Neuronal stem cell (in vitro differentiated cells): Measurements from ENCODE around the gene ARHGAP32.

Experiments used
- DNase-seq: peaks from one replicate; pipeline ENCODE4 v3.0.0-alpha.2; 2013; ENCODE audit warnings: low spot score
- H2AFZ ChIP-seq: one replicate; pipeline ENCODE4 v1.6.1; 2013; ENCODE audit warnings: mild to moderate bottlenecking, low read length, inconsistent platforms
- H2AK5ac ChIP-seq: 2 replicates; pipeline ENCODE4 v1.6.1; 2013; ENCODE audit warnings: low read depth, mild to moderate bottlenecking, inconsistent platforms, low read length, moderate library complexity, mixed read lengths
- H2BK120ac ChIP-seq: 2 replicates; pipeline ENCODE4 v1.6.1; 2013; ENCODE audit warnings: low read depth, mild to moderate bottlenecking, inconsistent platforms, low read length, moderate library complexity, mixed read lengths
- H2BK12ac ChIP-seq: one replicate; pipeline ENCODE4 v1.6.1; 2013; ENCODE audit warnings: low read length, inconsistent platforms
- H2BK15ac ChIP-seq: 2 replicates; pipeline ENCODE4 v1.6.1; 2013; ENCODE audit warnings: mild to moderate bottlenecking, low read length, inconsistent platforms, mixed read lengths
- H2BK5ac ChIP-seq: one replicate; pipeline ENCODE4 v1.6.1; 2013; ENCODE audit warnings: inconsistent platforms, mild to moderate bottlenecking, low read length, moderate library complexity
- H3K14ac ChIP-seq: one replicate; pipeline ENCODE4 v1.6.1; 2013; ENCODE audit warnings: low read length, inconsistent platforms
- H3K18ac ChIP-seq: 2 replicates; pipeline ENCODE4 v1.6.1; 2013; ENCODE audit warnings: low read length, inconsistent platforms
- H3K23ac ChIP-seq: 2 replicates; pipeline ENCODE4 v1.6.1; 2013; ENCODE audit warnings: low read depth, mild to moderate bottlenecking, mixed read lengths, low read length, inconsistent platforms; ENCODE audit not compliant: poor library complexity
- H3K27ac ChIP-seq: replicated peaks from 3 replicates; pipeline ENCODE4 v1.5.1; 2013; ENCODE audit warnings: low read length, inconsistent platforms
- H3K27me3 ChIP-seq, 3 experiments: 2 replicates each; pipeline ENCODE4 v1.6.1; 2013; ENCODE audit warnings: low read length in 3 of 3, mild to moderate bottlenecking in 2 of 3, inconsistent platforms in 1 of 3, low read depth in 1 of 3, mixed read lengths in 1 of 3, moderate library complexity in 1 of 3; ENCODE audit not compliant: control insufficient read depth in 3 of 3, insufficient read depth in 3 of 3
- H3K36me3 ChIP-seq, 2 donors: replicated peaks in 1 of 2; 2 replicates each; pipeline ENCODE4 v1.6.1; 2013; ENCODE audit warnings: low read length in 2 of 2; ENCODE audit not compliant: control insufficient read depth in 2 of 2, insufficient read depth in 2 of 2
- H3K4ac ChIP-seq: 2 replicates; pipeline ENCODE4 v1.6.1; 2013; ENCODE audit warnings: inconsistent platforms, mild to moderate bottlenecking, low read length, moderate library complexity
- H3K4me1 ChIP-seq, 2 donors: 1 replicate in 1 of 2; 2 replicates in 1 of 2; pipeline ENCODE4 v1.6.1; 2013; ENCODE audit warnings: low read length in 2 of 2, low read depth in 1 of 2; ENCODE audit not compliant: control insufficient read depth in 2 of 2, insufficient read depth in 1 of 2
- H3K4me2 ChIP-seq: one replicate; pipeline ENCODE4 v1.6.1; 2013; ENCODE audit warnings: mild to moderate bottlenecking, low read length, inconsistent platforms; ENCODE audit not compliant: insufficient read depth, poor library complexity, severe bottlenecking
- H3K4me3 ChIP-seq, 2 donors: 2 replicates each; pipeline ENCODE4 v1.5.1; 2013; ENCODE audit warnings: low read length in 2 of 2, mild to moderate bottlenecking in 2 of 2, inconsistent platforms in 1 of 2, moderate library complexity in 1 of 2
- H3K79me1 ChIP-seq: one replicate; pipeline ENCODE4 v1.6.1; 2013; ENCODE audit warnings: low read depth, mild to moderate bottlenecking, inconsistent platforms, low read length, moderate library complexity
- H3K9ac ChIP-seq: one replicate; pipeline ENCODE4 v1.6.1; 2013; ENCODE audit warnings: mild to moderate bottlenecking, low read depth, low read length, inconsistent platforms; ENCODE audit not compliant: poor library complexity
- H3K9me3 ChIP-seq, 2 donors: replicated peaks in 1 of 2; 2 replicates each; pipeline versions ENCODE3 to v1.6.1; 2013; ENCODE audit warnings: low read length in 2 of 2, mild to moderate bottlenecking in 2 of 2, inconsistent platforms in 1 of 2, low read depth in 1 of 2, mixed read lengths in 1 of 2, moderate library complexity in 1 of 2; ENCODE audit not compliant: control insufficient read depth in 2 of 2, insufficient read depth in 1 of 2
- H4K8ac ChIP-seq: one replicate; pipeline ENCODE4 v1.6.1; 2013; ENCODE audit warnings: low read depth, mild to moderate bottlenecking, inconsistent platforms, low read length, moderate library complexity
- H4K91ac ChIP-seq: one replicate; pipeline ENCODE4 v1.6.1; 2013; ENCODE audit warnings: low read length, low read depth, mild to moderate bottlenecking, inconsistent platforms; ENCODE audit not compliant: poor library complexity
- WGBS, 2 donors: extraction: QIAGEN DNeasy Blood & Tissue Kit; methylation state at CpG; one replicate each; pipeline ENCODE4 v1.1.7; 2013; ENCODE audit warnings: missing lambda C conversion rate in 2 of 2, mixed read lengths in 1 of 2; ENCODE audit not compliant: insufficient read length in 2 of 2, insufficient replicate concordance in 1 of 2; ENCODE audit errors: extremely low coverage in 2 of 2; 5-methylcytosine and 5-hydroxymethylcytosine counted together

Gene ARHGAP32

GRCh38 chr11:128926000-128926399 lies 266.1 kb downstream of the ARHGAP32 start:
- no peak overlapping the region for H3K4me2 ChIP-seq
- no CpG with 5 or more reads among the region's 3 CpGs for WGBS, 2 donors
- peaks cover 2 to 53% (median 25%) of the 10 kb centered on the region in 3 experiments for H3K27me3 ChIP-seq
- no peak overlapping the region for H2BK12ac ChIP-seq
- no peaks in the 10 kb centered on the region for H3K36me3 ChIP-seq
- no peak overlapping the region for H3K23ac ChIP-seq
- H2BK15ac ChIP-seq, result no peak overlapping the region
- peaks cover 1% of the 10 kb centered on the region for H3K79me1 ChIP-seq
- H3K4me3 ChIP-seq, result no peak overlapping the region
- H3K9ac ChIP-seq, result no peak overlapping the region
- no peak overlapping the region for H3K14ac ChIP-seq
- H3K4me1 ChIP-seq, result peaks cover 13 to 21% of the 10 kb centered on the region in 2 donors
- no peak overlapping the region for H3K4ac ChIP-seq
- H2AFZ ChIP-seq, result no peak overlapping the region
- H4K91ac ChIP-seq, result no peak overlapping the region
- no peak overlapping the region for H2BK120ac ChIP-seq
- H2AK5ac ChIP-seq, result no peak overlapping the region
- H4K8ac ChIP-seq, result no peak overlapping the region
- peaks cover 0 to 2% of the 10 kb centered on the region in 2 donors for H3K9me3 ChIP-seq
- no peak overlapping the region for H3K27ac ChIP-seq
- H2BK5ac ChIP-seq, result no peak overlapping the region
- H3K18ac ChIP-seq, result no peak overlapping the region
- DNase-seq, result no peak

DNA sequence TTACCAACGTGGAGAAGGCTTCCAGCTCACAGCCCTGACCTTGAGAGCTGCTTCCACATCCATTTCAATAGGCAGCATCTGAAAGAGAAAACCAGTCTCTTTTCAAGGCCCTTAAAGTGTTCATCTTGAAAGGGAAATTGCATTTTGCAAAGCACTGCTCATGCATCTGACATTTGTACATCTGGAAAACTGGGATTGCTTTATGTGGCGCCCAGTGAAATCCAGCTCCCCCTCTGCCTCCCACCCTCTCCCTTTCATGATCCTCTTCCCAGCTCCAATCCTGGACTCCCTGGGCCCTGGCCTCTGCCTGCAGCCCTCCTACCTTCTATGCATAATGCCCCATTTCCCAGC lies 266.9 kb downstream of the ARHGAP32 start:
- H2BK120ac ChIP-seq, result no peak overlapping the region
- no peak overlapping the region for H3K23ac ChIP-seq
- no peak overlapping the region for H2AFZ ChIP-seq
- DNase-seq, result no peak
- H3K27me3 ChIP-seq, result peaks cover 2 to 61% (median 25%) of the 10 kb centered on the region in 3 experiments
- H2AK5ac ChIP-seq, result no peak overlapping the region
- no peak overlapping the region for H2BK5ac ChIP-seq
- peaks cover 0 to 2% of the 10 kb centered on the region in 2 donors for H3K9me3 ChIP-seq
- H3K14ac ChIP-seq, result no peak overlapping the region
- H3K4me2 ChIP-seq, result no peak overlapping the region
- peaks cover 13 to 21% of the 10 kb centered on the region in 2 donors for H3K4me1 ChIP-seq
- no peaks in the 10 kb centered on the region for H3K36me3 ChIP-seq
- no peak overlapping the region for H2BK15ac ChIP-seq
- H3K18ac ChIP-seq, result no peak overlapping the region
- WGBS, 2 donors, result no CpG with 5 or more reads among the region's 2 CpGs
- no peak overlapping the region for H2BK12ac ChIP-seq
- H3K27ac ChIP-seq, result no peak overlapping the region
- H3K4me3 ChIP-seq, result no peak overlapping the region
- H4K8ac ChIP-seq, result no peak overlapping the region
- no peak overlapping the region for H3K4ac ChIP-seq
- H3K79me1 ChIP-seq, result peaks cover 1% of the 10 kb centered on the region
- H4K91ac ChIP-seq, result no peak overlapping the region
- H3K9ac ChIP-seq, result no peak overlapping the region

GRCh38 chr11:128924510-128925249 lies 267.4 kb downstream of the ARHGAP32 start:
- Histone ChIP-seq H3K14ac (no peak overlapping the region), H3K9ac (no peak overlapping the region), H3K4me3 (no peak overlapping the region), H3K4ac (no peak overlapping the region), H3K79me1 (peaks cover 1% of the 10 kb centered on the region), H3K9me3 (peaks cover 0 to 2% of the 10 kb centered on the region in 2 donors), H2AK5ac (no peak overlapping the region), H3K27ac (no peak overlapping the region), H3K18ac (no peak overlapping the region), H2BK120ac (no peak overlapping the region), H2AFZ (no peak overlapping the region), H3K4me2 (no peak overlapping the region), H3K27me3 (peaks cover 2 to 60% (median 25%) of the 10 kb centered on the region in 3 experiments), H2BK12ac (no peak overlapping the region), H3K36me3 (no peaks in the 10 kb centered on the region), H3K23ac (no peak overlapping the region), H4K8ac (no peak overlapping the region), H2BK15ac (no peak overlapping the region), H4K91ac (no peak overlapping the region), H2BK5ac (no peak overlapping the region), H3K4me1 (peaks cover 13 to 17% of the 10 kb centered on the region in 2 donors)
- WGBS, 2 donors, result no CpG with 5 or more reads among the region's 16 CpGs
- DNase-seq, result no peak

DNA sequence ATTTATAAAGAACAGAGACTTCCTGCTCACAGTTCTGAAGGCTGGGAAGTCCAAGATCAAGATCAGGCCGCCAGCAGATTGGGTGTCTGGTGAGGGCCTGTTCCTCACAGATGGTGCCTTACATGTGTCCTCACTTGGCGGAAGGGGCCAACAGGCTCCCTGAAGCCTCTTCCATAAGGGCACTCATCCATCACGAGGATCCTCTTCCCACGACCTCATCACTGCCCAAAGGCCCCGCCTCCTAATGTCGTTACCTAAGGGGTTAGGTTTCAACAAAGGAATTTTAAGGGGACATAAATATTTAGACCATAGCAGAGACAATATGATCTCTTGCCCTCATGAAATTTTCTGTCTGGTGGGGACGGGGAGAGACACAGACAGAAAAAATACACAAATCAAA lies 268.0 kb downstream of the ARHGAP32 start:
- no CpG with 5 or more reads among the region's 7 CpGs for WGBS, 2 donors
- H3K9me3 ChIP-seq, result peaks cover 0 to 2% of the 10 kb centered on the region in 2 donors
- H3K18ac ChIP-seq, result no peak overlapping the region

More for the DNA sequence above, 268.0 kb downstream of the ARHGAP32 start:
- H2BK120ac ChIP-seq, result no peak overlapping the region
- no peak overlapping the region for H3K4me2 ChIP-seq
- no peak overlapping the region for H3K14ac ChIP-seq
- H3K36me3 ChIP-seq, result no peaks in the 10 kb centered on the region
- no peak overlapping the region for H2AFZ ChIP-seq
- H3K4me1 ChIP-seq, result peaks cover 9 to 15% of the 10 kb centered on the region in 2 donors
- H3K9ac ChIP-seq, result no peak overlapping the region
- H4K8ac ChIP-seq, result no peak overlapping the region
- no peak overlapping the region for H3K4ac ChIP-seq
- H2AK5ac ChIP-seq, result no peak overlapping the region
- DNase-seq, result no peak
- no peak overlapping the region for H2BK5ac ChIP-seq
- H3K27me3 ChIP-seq, result peaks cover 2 to 55% (median 25%) of the 10 kb centered on the region in 3 experiments
- no peak overlapping the region for H2BK15ac ChIP-seq
- H4K91ac ChIP-seq, result no peak overlapping the region
- H3K79me1 ChIP-seq, result peaks cover 1% of the 10 kb centered on the region
- no peak overlapping the region for H3K27ac ChIP-seq
- H3K4me3 ChIP-seq, result no peak overlapping the region
- H2BK12ac ChIP-seq, result no peak overlapping the region
- H3K23ac ChIP-seq, result no peak overlapping the region
